Measurements from ENCODE around the gene SRI.
"Not testable (repeated sequence)": the region's sequence is repeated elsewhere in the genome, so short reads cannot be mapped to it uniquely, and the experiment has no call there.

SRI gene

GRCh38 chr7:88219781-88220747 is at the start of gene SRI:
Gene SRI, minus strand, starts transcription at chr7:88220038. Its CDS starts 12 bp downstream, at chr7:88220026.
- peak; percentile 95 for DNase-seq

DNA sequence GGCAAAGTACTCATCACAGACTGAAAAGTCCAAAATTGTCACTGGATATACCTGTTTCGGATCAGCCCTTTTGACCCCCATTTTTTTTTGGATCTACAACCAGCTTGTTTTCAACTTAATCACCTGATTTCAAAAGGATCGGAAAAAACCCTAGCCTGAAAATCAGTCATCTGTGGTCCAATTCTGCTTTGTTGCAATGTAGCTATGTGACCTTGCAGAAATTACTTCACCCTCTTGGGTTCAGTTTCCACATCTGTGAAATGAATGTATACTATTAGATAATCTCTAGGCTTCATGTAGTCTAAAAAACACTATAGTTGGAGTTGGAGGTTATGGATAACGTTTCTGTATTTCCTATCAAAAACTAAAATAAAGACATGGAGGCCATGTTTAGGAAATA is 49.7 kb upstream of the SRI start:
- DNase-seq: no peak

- no peak for DNase-seq
Measured at GRCh38 chr7:88268858-88269257, 49.0 kb upstream of the SRI start.

- DNase-seq: no peak
Measured at GRCh38 chr7:88268051-88268450, 48.2 kb upstream of the SRI start.

DNA sequence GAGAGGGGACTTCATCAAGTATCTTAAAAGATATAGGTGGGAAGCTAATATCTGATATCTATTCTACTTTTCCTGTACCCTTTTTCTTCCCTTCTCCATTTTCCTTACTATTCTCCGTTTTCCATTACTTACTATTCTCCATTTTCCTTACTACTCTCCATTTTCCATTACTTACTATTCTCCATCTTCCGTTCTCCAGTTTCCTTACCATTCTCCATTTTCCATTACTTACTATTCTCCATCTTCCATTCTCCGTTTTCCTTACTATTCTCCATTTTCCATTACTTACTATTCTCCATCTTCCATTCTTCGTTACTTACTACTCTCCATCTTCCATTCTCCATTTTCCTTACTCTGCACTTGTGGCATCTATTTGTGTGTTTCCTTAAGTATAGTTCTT is 47.6 kb upstream of the SRI start:
- DNase-seq: no peak

- not testable (repeated sequence) for DNase-seq
Measured at GRCh38 chr7:88264987-88265386, 45.1 kb upstream of the SRI start.

- DNase-seq: no peak
Measured at GRCh38 chr7:88262562-88262961, 42.7 kb upstream of the SRI start.

GRCh38 chr7:88260719-88261118 is 40.9 kb upstream of the SRI start:
- DNase-seq: no peak

GRCh38 chr7:88259656-88260380 is 40.0 kb upstream of the SRI start:
- DNase-seq: no peak

DNA sequence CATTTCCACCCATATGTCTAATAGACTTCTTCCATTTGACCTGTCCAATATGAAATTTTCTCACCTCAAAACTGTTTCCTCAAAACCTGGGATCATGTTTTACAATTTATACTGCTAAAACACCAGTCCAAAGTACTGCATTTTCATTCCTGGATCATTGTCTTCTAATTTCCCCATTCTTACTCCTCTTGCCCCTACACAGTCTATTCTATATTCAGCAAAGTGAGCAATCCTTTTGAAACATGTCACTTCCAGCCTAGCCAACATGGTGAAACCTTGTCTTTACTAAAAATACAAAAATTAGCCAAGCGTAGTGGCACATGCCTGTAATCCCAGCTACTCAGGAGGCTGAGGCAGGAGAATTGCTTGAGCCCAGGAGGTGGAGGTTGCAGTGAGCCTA is 38.5 kb upstream of the SRI start:
- DNase-seq: not testable (repeated sequence)

DNA sequence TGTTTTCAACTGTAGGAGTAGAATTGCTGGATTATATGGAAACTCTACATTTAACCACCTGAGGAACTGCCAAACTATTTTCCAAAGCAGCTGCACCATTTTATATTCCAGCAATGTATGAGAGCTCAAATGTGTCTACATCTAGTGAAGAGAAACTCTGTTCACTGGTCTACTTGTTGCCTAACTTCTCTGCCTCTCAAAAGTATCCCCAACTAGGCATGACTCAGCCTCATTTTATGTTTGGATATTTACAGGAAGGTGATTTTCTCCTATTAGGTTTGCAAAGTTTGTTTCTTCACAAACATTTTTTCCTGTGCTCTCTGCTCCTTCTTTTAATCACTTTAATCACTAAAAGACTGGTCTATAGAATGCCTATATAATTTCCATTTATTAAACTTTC is 37.1 kb upstream of the SRI start:
- DNase-seq: no peak

DNA sequence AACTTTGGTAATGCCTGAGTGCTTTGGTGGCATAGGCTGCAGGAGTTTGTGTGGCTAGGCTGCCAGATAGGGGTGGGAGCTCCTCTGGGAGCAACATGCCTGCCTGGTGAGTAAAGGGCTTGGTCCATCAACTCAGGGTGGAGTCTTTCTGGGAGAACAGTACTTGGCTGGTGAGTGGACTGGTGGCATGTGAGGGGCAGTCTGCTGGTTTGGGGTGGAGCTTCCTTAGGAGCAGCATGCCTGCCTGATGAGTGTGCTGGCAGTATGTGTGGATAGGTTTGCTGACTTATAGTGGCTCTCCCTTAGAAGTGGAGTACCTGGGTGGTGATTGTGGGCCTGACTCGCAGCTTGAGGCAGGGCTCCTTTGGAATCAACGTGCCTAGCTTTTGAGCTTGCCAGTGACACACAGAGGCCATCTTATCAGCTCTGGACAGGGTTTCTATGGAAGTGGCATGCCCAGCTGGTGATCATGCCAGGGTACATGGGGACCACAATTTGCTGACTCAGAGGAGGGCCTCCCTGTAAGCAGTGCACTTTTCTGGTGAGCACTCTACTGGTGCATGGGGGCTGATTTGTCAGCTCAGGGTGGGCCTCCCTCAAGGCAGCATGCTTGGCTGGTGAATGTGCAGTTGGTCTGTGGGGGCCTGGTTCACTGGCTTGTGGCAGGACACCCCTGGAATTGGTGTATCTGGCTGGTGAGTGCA is 35.0 kb upstream of the SRI start:
- no peak for DNase-seq

DNA sequence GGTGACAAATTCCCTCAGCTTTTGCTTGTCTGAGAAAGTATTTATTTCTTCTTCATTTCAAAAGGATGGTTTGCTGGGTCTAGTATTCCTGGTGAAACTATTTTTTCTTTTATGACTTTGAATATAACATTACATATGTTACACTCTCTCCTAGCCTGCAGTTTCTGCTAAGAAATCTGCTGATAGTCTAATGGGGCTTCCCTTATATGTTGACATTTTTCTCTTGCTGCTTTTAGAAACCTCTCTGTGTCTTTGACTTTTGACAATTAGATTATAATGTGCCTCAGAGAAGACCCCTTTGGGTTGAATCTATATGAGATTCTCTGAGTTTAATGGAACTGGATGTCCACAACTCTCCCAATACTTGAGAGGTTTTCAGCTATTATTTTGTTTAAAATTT is 33.8 kb upstream of the SRI start:
- DNase-seq: no peak

DNA sequence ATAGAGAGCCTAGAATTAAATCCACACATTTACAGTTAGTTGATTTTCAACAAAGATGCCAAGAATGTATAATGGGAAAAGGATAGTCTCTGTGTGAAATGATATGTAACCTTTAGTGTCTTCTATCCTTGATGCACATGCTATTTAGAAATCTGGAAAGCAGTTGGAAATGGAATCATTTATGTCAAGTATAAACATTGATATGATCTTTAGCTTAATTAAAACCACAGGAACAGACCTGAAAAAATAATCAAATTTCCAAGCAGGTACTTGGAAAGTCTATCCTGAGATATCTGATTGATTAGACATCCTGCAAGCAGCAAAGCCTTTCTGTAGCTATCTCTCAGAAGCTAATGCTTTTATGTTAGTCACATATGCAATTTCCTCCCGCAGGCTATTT is 24.4 kb upstream of the SRI start:
- DNase-seq: no peak

- DNase-seq: peak; percentile 77
Measured at GRCh38 chr7:88243345-88243909, 23.6 kb upstream of the SRI start.

GRCh38 chr7:88239852-88240251 is 20.0 kb upstream of the SRI start:
- no peak for DNase-seq

GRCh38 chr7:88233828-88234227 is 14.0 kb upstream of the SRI start:
- no peak for DNase-seq

GRCh38 chr7:88230646-88231045 is 10.8 kb upstream of the SRI start:
- no peak for DNase-seq

DNA sequence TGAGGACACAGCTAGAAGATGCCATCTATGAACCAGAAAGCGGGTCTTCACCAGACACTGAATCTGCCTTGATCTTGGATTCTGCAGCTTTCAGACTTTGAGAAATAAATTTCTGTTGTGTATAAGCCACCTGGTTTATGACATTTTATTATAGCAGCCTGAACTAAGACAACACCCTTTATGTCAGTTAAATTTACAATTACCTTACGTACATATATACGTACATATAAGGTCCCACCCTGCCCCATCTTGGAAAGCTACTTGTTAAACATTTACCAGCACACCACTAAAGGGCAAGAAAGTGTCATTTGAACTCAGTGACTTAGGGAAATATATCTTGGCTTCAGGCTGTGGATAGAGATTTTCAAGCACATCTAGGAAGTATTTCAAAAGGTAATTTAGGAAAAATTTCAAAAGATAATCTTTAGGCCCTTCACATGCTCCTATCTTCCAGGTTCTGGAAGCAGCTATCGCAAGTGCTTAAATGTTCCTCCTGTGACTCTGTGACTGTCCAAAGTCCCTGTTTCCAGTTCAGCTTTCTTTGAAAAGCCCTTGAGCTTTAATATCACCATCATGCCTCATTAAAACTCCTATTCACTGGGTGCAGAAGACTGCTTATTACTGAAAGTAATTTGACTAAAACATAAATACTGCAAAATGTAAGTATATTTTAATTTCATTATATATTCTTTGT is 9.6 kb upstream of the SRI start:
- DNase-seq: no peak

DNA sequence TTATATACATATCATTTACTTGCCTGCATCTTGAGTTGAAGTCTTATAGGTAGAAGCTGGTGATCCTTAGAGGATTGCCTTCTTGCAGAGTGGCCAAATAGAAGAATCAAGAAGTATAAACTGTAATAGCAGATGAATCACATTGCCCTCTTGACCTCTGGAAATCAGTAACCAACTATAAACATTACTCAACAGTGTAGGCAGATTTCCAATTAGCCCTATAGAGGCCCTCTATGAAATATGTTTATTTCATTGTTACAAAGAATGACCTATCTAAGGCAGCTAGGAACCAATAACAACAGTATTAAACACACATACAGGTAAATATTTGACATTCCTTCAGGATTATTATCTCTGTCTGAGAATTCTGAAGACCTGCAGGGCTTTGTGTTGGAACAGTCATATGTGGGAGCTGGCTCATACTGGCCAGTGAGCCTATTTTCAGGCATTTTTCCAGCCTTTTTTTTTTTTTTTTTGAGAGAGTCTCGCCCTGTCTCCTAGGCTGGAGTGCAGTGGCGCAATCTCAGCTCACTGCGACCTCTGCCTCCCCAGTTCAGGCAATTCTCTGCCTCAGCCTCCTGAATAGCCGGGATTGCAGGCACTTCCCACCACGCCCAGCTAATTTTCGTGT is 7.2 kb upstream of the SRI start:
- no peak for DNase-seq

GRCh38 chr7:88226201-88226600 is 6.4 kb upstream of the SRI start:
- no peak for DNase-seq

Data from retina (tissue), 1 donor.